VCaP (cell line): ENCODE data around the gene SSH2.

Source experiments
- H3K27ac ChIP-seq: fragments of 450-650 bp; 2 replicates; pipeline ENCODE4 v1.5.1; 2017
- CTCF ChIP-seq: fragments of 450-650 bp; conservative IDR thresholded peaks from 2 replicates; pipeline ENCODE4 v1.5.1; 2017; ENCODE audit warnings: mild to moderate bottlenecking, moderate library complexity

Gene SSH2

GRCh38 chr17:29800457-29800856 is 129.6 kb downstream of the SSH2 start:
- no peak overlapping the region for H3K27ac ChIP-seq
- TF ChIP-seq CTCF = no peak

- H3K27ac ChIP-seq = no peak overlapping the region
- no peak for TF ChIP-seq CTCF
Observed at GRCh38 chr17:29796652-29797051, 133.4 kb downstream of the SSH2 start.

GRCh38 chr17:29793501-29793900 is 136.5 kb downstream of the SSH2 start:
- no peak for TF ChIP-seq CTCF
- H3K27ac ChIP-seq = no peak overlapping the region

GRCh38 chr17:29791336-29792080 is 138.5 kb downstream of the SSH2 start:
- TF ChIP-seq CTCF = no peak
- H3K27ac ChIP-seq = no peak overlapping the region

- no peak overlapping the region for H3K27ac ChIP-seq
- TF ChIP-seq CTCF = no peak
Observed at GRCh38 chr17:29789196-29790170, 140.5 kb downstream of the SSH2 start.

- TF ChIP-seq CTCF = no peak
- no peak overlapping the region for H3K27ac ChIP-seq
Observed at GRCh38 chr17:29787995-29788394, 142.0 kb downstream of the SSH2 start.

- H3K27ac ChIP-seq = no peak overlapping the region
- TF ChIP-seq CTCF = no peak
Observed at GRCh38 chr17:29782917-29783316, 147.1 kb downstream of the SSH2 start.

GRCh38 chr17:29779812-29780190 is 150.2 kb downstream of the SSH2 start:
- peak overlapping the region; percentile 62 for H3K27ac ChIP-seq
